ENCODE data around the gene RGS3. TPM values are rescaled to one million over a fixed set of nuclear protein-coding genes. Genes with fewer than 3 reads are reported as not detected.

Gene RGS3
- polyA plus RNA-seq, 1 of the 3 experiments (the other 2 are of a cell fraction) = 50.6 TPM

DNA sequence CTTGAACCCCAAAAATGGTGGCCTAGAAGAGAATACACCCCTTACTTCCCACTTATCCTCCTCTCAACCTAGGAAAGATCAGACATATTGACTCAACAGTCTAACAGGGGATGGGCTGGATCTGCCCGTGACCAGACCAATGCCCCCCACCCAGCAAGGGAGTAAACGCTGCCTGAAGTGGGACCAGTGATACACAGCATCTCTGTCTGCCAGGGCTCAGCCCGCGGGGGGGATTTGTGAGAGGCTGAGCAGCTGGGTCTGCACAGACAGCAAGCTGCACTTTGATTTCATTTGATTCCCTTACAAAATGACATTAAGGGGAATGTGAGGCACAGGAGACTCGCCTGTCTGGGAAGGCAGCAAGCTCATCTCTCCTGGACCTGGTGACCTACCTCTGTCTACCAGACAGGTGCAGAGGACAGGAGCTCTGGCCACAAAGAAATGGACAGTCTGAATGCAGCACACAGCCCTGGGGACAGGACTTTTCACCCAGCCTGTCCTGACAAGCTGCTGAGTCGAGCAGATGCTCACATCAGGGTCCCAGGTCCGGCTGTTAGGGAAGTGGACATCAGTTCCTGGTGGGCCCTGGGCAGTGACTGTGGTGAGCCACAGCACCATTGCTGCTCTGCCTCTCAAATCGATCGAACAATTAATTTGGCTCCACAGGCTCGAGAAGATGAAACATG, 79.9 kb downstream of the RGS3 start:
- Histone ChIP-seq H2AFZ (ENCODE audit: low read depth) (no peak overlapping the region), H3K4me2 (no peak overlapping the region), H3K9me2 (no peaks in the 10 kb centered on the region), H3K9me3 (no peaks in the 10 kb centered on the region), H3K9ac (no peak overlapping the region), H3K4me1 (ENCODE audit: control insufficient read depth in 1 of 2, insufficient read depth in 2 of 2, low read depth in 1 of 2, low read length in 1 of 2) (peaks cover 0 to 40% of the 10 kb centered on the region in 2 experiments; a peak in 1 of 4 replicates), H3F3A (replicated peaks; ENCODE audit: insufficient read depth) (no peaks in the 10 kb centered on the region), H3K36me3 (replicated peaks in 1 of 2; ENCODE audit: control insufficient read depth in 1 of 2, insufficient read depth in 2 of 2, low read length in 1 of 2) (no peaks in the 10 kb centered on the region), H4K20me1 (ENCODE audit: insufficient read depth) (no peaks in the 10 kb centered on the region), H3K4me3 (ENCODE audit: low read depth in 2 of 2, low read length in 1 of 2) (no peak overlapping the region), H3K27me3 (ENCODE audit: insufficient read depth) (no peaks in the 10 kb centered on the region), H3K27ac (ENCODE audit: low read depth in 2 of 2, low read length in 1 of 2) (peak overlapping the region in 1 of 2 experiments; percentile 68; a peak in 2 of 4 replicates), H3K79me2 (ENCODE audit: insufficient read depth) (no peaks in the 10 kb centered on the region)
- DNase-seq = no peak
- TF ChIP-seq POLR2AphosphoS5 (IDR thresholded peaks at IDR 0.05; ENCODE audit: low read depth, low read length) (no peak), EP300 (IDR thresholded peaks at IDR 0.05; ENCODE audit: borderline replicate concordance in 1 of 2, low read depth in 1 of 2, low read length in 1 of 2) (no peak), YY1 (IDR thresholded peaks at IDR 0.05; ENCODE audit: low read depth) (no peak), GATA2 (CRISPR knock-in tag; IDR thresholded peaks at IDR 0.05) (no peak), MEF2A (IDR thresholded peaks at IDR 0.05; ENCODE audit: borderline replicate concordance, low read depth) (no peak), SIN3A (IDR thresholded peaks at IDR 0.05; ENCODE audit: borderline replicate concordance, low read depth, low read length) (no peak), GABPA (IDR thresholded peaks at IDR 0.05; ENCODE audit: low read depth) (no peak), FOSL2 (IDR thresholded peaks at IDR 0.05; ENCODE audit: borderline replicate concordance, low read depth) (no peak), CHD2 (IDR thresholded peaks at IDR 0.05; ENCODE audit: low read length, partially characterized antibody) (no peak)
- TF ChIP-seq, protein P1, sequence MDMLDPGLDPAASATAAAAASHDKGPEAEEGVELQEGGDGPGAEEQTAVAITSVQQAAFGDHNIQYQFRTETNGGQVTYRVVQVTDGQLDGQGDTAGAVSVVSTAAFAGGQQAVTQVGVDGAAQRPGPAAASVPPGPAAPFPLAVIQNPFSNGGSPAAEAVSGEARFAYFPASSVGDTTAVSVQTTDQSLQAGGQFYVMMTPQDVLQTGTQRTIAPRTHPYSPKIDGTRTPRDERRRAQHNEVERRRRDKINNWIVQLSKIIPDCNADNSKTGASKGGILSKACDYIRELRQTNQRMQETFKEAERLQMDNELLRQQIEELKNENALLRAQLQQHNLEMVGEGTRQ (IDR thresholded peaks at IDR 0.05; ENCODE audit: borderline replicate concordance, low read depth, low read length) = no peak
- TF ChIP-seq, protein P2, sequence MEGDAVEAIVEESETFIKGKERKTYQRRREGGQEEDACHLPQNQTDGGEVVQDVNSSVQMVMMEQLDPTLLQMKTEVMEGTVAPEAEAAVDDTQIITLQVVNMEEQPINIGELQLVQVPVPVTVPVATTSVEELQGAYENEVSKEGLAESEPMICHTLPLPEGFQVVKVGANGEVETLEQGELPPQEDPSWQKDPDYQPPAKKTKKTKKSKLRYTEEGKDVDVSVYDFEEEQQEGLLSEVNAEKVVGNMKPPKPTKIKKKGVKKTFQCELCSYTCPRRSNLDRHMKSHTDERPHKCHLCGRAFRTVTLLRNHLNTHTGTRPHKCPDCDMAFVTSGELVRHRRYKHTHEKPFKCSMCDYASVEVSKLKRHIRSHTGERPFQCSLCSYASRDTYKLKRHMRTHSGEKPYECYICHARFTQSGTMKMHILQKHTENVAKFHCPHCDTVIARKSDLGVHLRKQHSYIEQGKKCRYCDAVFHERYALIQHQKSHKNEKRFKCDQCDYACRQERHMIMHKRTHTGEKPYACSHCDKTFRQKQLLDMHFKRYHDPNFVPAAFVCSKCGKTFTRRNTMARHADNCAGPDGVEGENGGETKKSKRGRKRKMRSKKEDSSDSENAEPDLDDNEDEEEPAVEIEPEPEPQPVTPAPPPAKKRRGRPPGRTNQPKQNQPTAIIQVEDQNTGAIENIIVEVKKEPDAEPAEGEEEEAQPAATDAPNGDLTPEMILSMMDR (IDR thresholded peaks at IDR 0.05) = no peak
- TF ChIP-seq, protein P3, sequence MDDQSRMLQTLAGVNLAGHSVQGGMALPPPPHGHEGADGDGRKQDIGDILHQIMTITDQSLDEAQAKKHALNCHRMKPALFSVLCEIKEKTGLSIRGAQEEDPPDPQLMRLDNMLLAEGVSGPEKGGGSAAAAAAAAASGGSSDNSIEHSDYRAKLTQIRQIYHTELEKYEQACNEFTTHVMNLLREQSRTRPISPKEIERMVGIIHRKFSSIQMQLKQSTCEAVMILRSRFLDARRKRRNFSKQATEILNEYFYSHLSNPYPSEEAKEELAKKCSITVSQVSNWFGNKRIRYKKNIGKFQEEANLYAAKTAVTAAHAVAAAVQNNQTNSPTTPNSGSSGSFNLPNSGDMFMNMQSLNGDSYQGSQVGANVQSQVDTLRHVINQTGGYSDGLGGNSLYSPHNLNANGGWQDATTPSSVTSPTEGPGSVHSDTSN (IDR thresholded peaks at IDR 0.05) = no peak
- TF ChIP-seq, protein P4, sequence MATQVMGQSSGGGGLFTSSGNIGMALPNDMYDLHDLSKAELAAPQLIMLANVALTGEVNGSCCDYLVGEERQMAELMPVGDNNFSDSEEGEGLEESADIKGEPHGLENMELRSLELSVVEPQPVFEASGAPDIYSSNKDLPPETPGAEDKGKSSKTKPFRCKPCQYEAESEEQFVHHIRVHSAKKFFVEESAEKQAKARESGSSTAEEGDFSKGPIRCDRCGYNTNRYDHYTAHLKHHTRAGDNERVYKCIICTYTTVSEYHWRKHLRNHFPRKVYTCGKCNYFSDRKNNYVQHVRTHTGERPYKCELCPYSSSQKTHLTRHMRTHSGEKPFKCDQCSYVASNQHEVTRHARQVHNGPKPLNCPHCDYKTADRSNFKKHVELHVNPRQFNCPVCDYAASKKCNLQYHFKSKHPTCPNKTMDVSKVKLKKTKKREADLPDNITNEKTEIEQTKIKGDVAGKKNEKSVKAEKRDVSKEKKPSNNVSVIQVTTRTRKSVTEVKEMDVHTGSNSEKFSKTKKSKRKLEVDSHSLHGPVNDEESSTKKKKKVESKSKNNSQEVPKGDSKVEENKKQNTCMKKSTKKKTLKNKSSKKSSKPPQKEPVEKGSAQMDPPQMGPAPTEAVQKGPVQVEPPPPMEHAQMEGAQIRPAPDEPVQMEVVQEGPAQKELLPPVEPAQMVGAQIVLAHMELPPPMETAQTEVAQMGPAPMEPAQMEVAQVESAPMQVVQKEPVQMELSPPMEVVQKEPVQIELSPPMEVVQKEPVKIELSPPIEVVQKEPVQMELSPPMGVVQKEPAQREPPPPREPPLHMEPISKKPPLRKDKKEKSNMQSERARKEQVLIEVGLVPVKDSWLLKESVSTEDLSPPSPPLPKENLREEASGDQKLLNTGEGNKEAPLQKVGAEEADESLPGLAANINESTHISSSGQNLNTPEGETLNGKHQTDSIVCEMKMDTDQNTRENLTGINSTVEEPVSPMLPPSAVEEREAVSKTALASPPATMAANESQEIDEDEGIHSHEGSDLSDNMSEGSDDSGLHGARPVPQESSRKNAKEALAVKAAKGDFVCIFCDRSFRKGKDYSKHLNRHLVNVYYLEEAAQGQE (IDR thresholded peaks at IDR 0.05; ENCODE audit: low read depth, low read length) = no peak
- ChIA-PET CTCF (interaction anchor here (1.2 to 2.8 kb wide), 4 partner anchors 35 to 112 kb away, joined by 3 to 13 read pairs (median 4); no protein-coding TSS in a partner anchor), POLR2A (no interaction called here)
- WGBS (ENCODE audit: low lambda C conversion rate) = 65% methylated on average over 3 of the region's 10 CpGs
